DMS114 treated with DMSO at 0.1 percent for 48 hours (cell line): ENCODE measurements around the gene CALN1.
"Not testable (repeated sequence)": the region's sequence is repeated elsewhere in the genome, so short reads cannot be mapped to it uniquely, and the experiment has no call there.

Source experiments
- DNase-seq: peaks from one replicate; lab custom pipeline; 2025; ENCODE audit not compliant: unreplicated experiment; lab: John Stamatoyannopoulos, UW

Gene CALN1

GRCh38 chr7:71991586-71991985 is 420.6 kb downstream of the CALN1 start:
- DNase-seq = no peak

GRCh38 chr7:71990138-71990462 is 422.0 kb downstream of the CALN1 start:
- DNase-seq = no peak

- no peak for DNase-seq
Measured at GRCh38 chr7:71988201-71988600, 423.9 kb downstream of the CALN1 start.

- DNase-seq = no peak
Measured at GRCh38 chr7:71987200-71987767, 424.9 kb downstream of the CALN1 start.

GRCh38 chr7:71984348-71984747 is 427.8 kb downstream of the CALN1 start:
- DNase-seq = no peak

- no peak for DNase-seq
Measured at GRCh38 chr7:71982851-71983250, 429.3 kb downstream of the CALN1 start.

- DNase-seq = no peak
Measured at GRCh38 chr7:71976645-71977044, 435.5 kb downstream of the CALN1 start.

- no peak for DNase-seq
Measured at GRCh38 chr7:71974611-71975010, 437.5 kb downstream of the CALN1 start.

- no peak for DNase-seq
Measured at GRCh38 chr7:71972534-71972933, 439.6 kb downstream of the CALN1 start.

GRCh38 chr7:71970725-71971124 is 441.4 kb downstream of the CALN1 start:
- no peak for DNase-seq

GRCh38 chr7:71962636-71963035 is 449.5 kb downstream of the CALN1 start:
- DNase-seq = no peak

GRCh38 chr7:71961283-71961682 is 450.9 kb downstream of the CALN1 start:
- no peak for DNase-seq

- DNase-seq = no peak
Measured at GRCh38 chr7:71942115-71942514, 470.0 kb downstream of the CALN1 start.

- no peak for DNase-seq
Measured at GRCh38 chr7:71937840-71938371, 474.2 kb downstream of the CALN1 start.

GRCh38 chr7:71935674-71936073 is 476.5 kb downstream of the CALN1 start:
- DNase-seq = no peak

GRCh38 chr7:71933426-71933825 is 478.7 kb downstream of the CALN1 start:
- DNase-seq = no peak

GRCh38 chr7:71925663-71926062 is 486.5 kb downstream of the CALN1 start:
- DNase-seq = no peak

- DNase-seq = not testable (repeated sequence)
Measured at GRCh38 chr7:71914204-71914603, 497.9 kb downstream of the CALN1 start.

- no peak for DNase-seq
Measured at GRCh38 chr7:71912476-71912875, 499.7 kb downstream of the CALN1 start.

GRCh38 chr7:71911051-71911450 is 501.1 kb downstream of the CALN1 start:
- no peak for DNase-seq

- DNase-seq = no peak
Measured at GRCh38 chr7:71905821-71906220, 506.3 kb downstream of the CALN1 start.

GRCh38 chr7:71904484-71904883 is 507.7 kb downstream of the CALN1 start:
- no peak for DNase-seq

GRCh38 chr7:71900556-71900955 is 511.6 kb downstream of the CALN1 start:
- no peak for DNase-seq
